Lower leg skin (tissue), 3 donors: ENCODE data around the gene CC2D2B.

ENCODE experiments used
- CTCF ChIP-seq, 3 donors: fragments of 450-650 bp; IDR thresholded peaks; one replicate each; pipeline ENCODE4 v1.5.1; 2016; ENCODE audit warnings: antibody characterized with exemption in 3 of 3, mild to moderate bottlenecking in 3 of 3, moderate library complexity in 2 of 3
- POLR2A ChIP-seq, 2 donors: fragments of 450-650 bp; IDR thresholded peaks; one replicate each; pipeline ENCODE4 v1.6.1; 2016 to 2017; ENCODE audit warnings: antibody characterized with exemption in 2 of 2, mild to moderate bottlenecking in 1 of 2, moderate library complexity in 1 of 2

- TF ChIP-seq CTCF (IDR thresholded peaks at IDR 0.05) (no peak), POLR2A (IDR thresholded peaks at IDR 0.05) (no peak)
These were observed 68.8 kb downstream of the CC2D2B start for GRCh38 chr10:95976362-95977229.
